Left colon (tissue), 2 donors: ENCODE data around the gene PIERCE2. TPM values are rescaled to one million over a fixed set of nuclear protein-coding genes. Genes with fewer than 3 reads are reported as not detected.
A peak's percentile ranks its signal among the peaks of the same experiment; 100 is the strongest.
"Not testable (repeated sequence)": the region's sequence is repeated elsewhere in the genome, so short reads cannot be mapped to it uniquely, and the experiment has no call there.

Experiments used
- ATAC-seq: fragments of 200-7000 bp; cut with Tn5 transposase; one replicate; pipeline ENCODE4 v1.9.1; 2020; ENCODE audit warnings: mild to moderate bottlenecking, moderate library complexity
- DNase-seq, 2 donors: peaks; one replicate each; pipeline ENCODE4 v3.0.0-alpha.2; 2020
- intact Hi-C, 2 donors: fragments of 100-400 bp; cut with DNase I in 1 of 2; cut with micrococcal nuclease in 1 of 2; formaldehyde crosslinking; loops; one replicate each; pipeline versions ENCODE4 v1.11.2 to v1.14.0; 2022; cut with DNase I, micrococcal nuclease
- long read RNA-seq: library from polyadenylated mRNA; unstranded; transcript quantifications from one replicate; pipeline ENCODE4 v2.0.0, GENCODE V29; 2021
- total RNA-seq, 2 donors: library from RNA; stranded (reverse); fragmentation: NEBNext Ultra II Directional; extraction: Animal tissue kit (Norgen Biotek cat#: 25700); gene quantifications; one replicate each; pipeline ENCODE4 v1.2.1, GENCODE V29; 2021
- donor health status: DM: no; HTN: no; CAD: no.
- donor health status: DM: yes; HTN: yes; CAD: no.

The PIERCE2 gene, protein sequence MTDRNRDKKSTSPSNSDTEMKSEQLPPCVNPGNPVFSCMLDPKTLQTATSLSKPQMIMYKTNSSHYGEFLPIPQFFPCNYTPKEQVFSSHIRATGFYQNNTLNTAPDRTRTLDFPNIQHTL
- total RNA-seq: 1 to 10 TPM; 5.3 to 5.4 TPM
- long read RNA-seq: 0 reads

DNA sequence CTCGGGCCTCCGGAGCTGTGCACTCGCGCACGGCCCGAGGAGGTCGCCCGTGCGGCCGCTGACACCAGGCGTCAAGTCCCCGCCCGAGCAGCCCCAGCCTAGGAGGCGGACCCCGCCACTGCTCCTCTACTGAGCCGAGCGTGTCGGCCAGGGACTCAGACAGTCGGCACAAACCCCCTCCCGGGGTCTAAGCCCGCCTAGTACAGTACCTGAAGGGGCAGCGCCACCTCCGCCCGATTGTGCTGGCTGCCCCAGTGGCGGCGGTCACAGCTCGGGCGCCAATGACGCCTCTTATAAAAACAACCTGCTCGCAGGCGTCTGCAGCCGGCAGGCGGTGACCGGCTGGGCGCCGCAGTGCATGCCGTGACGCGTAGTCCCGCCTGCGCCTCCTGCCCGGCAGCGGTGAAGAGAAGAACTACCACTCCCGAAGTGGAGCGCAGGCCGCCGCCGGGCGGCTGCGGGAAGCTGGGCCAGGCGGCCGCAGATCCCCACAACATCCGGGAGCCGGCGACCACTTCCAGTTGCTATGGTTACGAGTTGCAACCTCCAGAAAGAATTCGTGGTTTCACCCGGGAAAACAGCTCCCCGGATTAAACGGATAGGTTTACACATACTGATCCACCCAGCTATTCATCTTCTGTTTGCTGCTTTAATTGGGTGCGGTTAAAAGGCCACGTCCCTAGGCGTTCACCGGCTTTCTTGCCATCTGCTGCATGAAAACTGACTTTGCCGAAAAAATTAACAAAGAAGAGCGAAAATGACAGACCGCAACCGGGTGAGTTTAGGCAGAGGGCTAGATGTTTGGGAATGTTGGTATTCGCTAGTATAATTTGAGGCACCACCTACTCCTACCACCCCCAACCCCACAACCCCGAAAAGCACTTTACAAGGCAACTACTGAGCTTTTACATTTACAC is at the start of gene PIERCE2, which contains the start of gene CCPG1:
Gene PIERCE2 (plus strand): TSS at position 484 of the 917 bp plus-strand sequence. CDS start 274 bp downstream, at position 758.
Gene CCPG1 (minus strand): TSS at position 348 of the 917 bp plus-strand sequence. CDS start 18,935 bp downstream, outside the sequence.
- intact Hi-C loops: no loop called here
- DNase-seq (peak; percentile 90 to 93), ATAC-seq (peak; percentile 95)

DNA sequence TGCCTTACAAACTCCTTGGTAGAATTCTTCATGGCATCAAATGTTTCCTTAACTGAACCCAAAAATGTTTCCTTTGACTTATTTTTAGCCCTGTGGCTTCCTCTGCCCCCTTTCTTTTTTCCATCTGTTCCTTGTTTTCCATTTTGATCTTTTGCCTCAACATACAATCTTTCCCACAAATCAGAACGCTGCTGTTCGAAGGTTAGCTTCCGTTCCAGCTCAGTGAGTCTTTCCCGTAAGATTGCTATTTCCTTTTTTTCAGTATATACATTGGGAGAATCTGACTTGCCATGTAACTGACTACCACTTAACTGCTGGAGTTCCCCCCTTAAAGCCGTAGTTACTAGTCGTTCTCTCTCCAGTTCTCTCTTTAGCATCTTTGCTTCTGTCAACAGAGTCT is 48.0 kb upstream of the PIERCE2 start:
- intact Hi-C loops: no loop called here

DNA sequence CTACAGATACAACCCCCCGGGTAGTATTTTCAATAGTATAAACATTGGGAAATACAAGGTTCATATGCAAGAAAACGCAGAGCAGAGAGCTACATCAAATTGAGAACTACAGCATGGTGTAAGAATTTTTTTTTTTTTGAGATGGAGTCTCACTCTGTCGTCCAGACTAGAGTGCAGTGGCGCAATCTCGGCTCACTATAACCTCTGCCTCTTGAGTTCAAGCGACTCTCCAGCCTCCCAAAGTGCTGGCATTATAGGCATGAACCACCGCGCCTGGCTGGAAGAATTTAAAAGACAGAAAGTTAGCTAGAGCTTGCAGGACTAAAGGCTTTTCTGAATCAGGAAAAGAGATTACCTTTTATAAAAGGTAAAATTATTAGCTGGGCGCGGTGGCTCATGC is 47.2 kb upstream of the PIERCE2 start:
- ATAC-seq (no peak), DNase-seq (no peak)
- intact Hi-C loops: no loop called here

More for the DNA sequence above, 48.0 kb upstream of the PIERCE2 start:
- DNase-seq (no peak), ATAC-seq (no peak)

DNA sequence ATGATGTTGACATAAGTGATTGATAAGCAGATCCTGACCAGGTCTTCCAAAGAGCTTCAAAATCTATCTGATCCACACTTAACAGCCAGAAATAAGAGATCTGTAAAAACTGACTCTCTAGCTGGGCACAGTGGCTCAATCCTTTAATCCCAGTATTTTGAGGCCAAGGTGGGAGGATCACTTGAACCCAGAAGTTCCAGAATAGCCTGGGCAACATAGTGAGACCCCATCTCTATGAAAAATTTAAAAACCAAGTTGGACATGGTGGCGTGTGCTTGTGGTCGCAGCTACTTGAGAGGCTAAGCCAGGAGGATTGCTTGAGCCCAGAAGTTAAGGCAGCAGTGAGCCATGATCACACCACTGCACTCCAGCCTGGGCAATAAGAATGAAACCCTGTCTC is 45.7 kb upstream of the PIERCE2 start:
- ATAC-seq: no peak

DNA sequence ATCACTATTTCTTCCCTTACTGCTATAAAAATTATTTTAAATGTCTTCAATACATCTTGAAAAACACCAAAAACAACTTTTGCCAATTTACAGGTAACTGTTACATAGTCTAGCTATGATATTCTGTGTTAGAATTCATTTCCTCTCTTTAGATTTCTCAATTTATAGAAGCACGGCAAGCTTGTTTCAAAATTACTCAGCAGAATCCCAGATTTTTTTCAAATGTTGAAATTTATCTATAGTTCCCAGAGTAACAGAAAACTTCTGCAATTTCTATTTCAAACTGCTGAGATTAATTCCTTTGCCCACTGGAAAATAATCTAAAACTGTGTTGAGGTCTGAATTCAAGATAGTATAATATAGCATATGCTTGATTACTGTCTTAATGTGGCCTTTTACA is 41.3 kb upstream of the PIERCE2 start:
- ATAC-seq (no peak), DNase-seq (no peak)
- intact Hi-C loops: no loop called here

More for the DNA sequence above, 45.7 kb upstream of the PIERCE2 start:
- intact Hi-C loops: no loop called here
- DNase-seq: no peak

DNA sequence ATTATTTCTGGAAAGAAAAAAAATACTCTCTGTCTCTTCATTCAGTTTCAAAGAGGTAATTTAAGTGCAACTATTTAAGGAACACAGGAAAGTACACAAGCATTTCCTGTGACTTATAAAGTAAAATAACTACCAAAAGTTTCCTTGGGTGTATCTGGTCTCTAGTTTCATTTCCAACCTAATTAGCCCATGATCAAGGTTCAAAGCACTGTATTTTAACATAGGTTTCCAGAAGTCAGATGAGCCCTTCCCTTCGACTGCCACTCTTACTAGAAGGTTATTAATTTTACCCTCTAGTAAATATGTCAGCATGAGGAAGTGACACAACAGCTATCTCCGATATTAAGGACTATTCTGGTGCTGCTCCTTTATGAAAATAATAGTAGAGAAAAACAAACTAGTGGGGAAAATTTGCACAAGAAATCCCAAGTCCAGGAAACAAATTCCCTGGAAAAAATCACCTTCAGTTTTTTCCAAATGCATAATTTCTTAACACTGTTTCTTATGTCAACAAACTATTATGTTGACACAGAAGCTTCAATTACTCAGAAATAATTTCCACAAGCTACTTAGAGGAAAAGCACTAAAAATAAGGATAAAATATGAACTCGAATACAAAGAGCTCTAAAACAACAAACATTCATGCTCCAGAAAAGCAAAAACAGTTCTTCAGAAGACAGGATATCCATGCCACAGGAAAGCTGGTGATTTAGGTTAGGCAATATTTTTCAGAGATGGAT is 35.4 kb upstream of the PIERCE2 start:
- DNase-seq (no peak), ATAC-seq (peak; percentile 48)
- intact Hi-C loops: no loop called here

DNA sequence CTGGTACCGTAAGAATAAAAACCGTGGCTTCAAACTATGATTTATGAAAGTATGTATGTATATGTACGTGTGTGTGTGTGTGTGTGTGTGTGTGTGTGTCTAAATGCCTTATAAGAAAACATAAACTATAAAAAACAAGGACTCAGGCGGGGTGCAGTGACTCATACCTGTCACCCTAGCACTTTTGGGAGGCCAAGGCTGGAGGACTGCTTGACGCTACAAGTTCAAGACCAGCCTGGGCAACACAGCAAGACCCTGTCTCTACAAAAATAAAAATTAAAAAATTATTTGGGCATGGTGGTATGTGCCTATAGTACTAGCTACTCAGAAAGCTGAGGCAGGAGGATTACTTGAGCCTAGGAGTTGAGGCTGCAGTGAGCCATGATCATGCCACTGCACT is 29.2 kb upstream of the PIERCE2 start:
- ATAC-seq: no peak
- intact Hi-C loops: no loop called here
- DNase-seq: no peak

DNA sequence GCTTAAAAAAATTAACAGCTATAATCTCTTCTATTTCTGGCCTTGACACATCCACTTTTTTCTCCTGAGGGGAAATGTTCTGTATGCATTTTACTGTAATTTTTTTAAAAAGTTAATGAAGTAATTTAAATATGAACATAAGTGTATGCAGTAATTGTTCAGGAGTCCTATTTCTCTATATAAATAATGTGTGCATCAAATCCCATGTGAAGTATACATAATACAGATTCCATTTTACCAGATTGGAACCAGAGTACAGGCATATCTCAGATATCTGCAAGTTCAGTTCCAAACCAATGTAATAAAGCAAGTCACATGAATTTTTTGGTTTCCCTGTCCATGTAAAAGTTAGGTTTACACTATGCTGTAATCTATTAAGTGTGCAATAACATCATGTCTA is 26.7 kb upstream of the PIERCE2 start:
- DNase-seq: no peak
- intact Hi-C loops: no loop called here
- ATAC-seq: no peak

DNA sequence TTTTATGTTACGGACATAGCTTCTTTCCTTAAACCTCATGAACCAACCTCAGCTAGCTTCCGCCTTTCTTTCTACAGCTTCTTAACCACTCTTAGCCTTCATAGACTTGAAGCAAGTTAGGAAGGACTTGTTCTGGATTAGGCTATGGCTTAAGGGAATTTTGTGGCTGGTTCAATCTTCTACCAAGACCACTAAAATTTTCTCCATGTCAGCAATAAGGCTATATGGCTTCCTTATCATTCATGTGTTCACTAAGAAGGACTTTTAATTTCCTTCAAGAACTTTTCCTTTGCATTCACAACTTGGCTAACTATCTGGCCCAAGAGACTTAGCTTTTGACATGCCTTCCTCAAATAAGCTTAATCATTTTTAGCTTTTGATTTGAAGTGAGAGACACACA is 24.6 kb upstream of the PIERCE2 start:
- ATAC-seq (no peak), DNase-seq (no peak)
- intact Hi-C loops: no loop called here

DNA sequence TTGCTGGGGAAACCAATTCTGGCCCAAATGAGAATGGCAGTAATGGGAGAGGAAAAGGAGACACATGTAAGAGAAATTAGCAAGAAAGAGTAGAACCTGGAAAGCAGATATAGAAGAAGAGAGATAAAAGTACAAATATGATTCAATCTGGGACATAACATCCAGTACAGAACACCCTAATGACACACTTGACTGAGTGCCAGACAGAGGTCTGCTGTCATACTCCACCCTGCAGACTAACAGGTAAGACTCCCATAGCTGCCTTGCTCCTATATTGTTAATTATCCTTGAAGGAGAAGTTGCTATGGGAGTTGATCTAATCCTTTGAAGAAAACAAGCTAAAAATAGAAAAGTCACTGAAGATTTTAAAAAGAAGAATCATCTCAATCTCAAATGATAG is 21.3 kb upstream of the PIERCE2 start:
- intact Hi-C loops: no loop called here
- ATAC-seq (no peak), DNase-seq (no peak)

DNA sequence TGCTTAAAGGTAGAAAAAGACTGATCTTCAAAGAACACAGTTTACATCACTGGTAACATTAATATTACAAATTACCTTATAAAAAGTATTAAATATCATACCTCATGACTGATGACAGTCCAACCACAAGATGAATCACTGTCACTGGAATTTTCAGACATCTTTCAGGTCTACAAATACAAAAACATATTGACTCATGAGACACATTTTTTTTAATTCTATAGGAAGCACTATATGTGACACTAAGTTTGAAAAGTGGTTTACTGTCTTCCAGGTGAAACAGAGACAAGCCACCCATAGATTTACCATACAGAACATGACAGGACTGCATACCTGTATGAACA is 19.1 kb upstream of the PIERCE2 start:
- intact Hi-C loops: no loop called here
- no peak for DNase-seq
- ATAC-seq: no peak

DNA sequence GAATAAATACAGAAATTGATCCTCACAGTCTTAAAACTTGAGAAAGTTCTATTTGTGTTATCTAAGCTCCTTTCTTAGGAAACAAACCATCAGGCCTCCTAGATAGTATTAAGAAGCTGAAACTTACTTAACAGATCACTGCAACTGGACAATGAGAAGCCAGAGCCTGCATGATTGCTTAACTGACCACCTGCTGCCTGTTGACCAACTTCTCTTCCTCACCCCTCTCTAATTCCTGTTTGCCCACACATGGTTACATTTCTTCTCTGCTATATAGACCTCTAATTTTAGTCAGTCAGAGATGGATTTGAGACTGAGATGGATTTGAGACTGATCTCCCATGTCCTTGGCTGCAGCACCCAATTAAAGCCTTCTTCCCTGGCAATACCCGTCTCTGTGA is 13.6 kb upstream of the PIERCE2 start:
- intact Hi-C loops: no loop called here
- ATAC-seq (no peak), DNase-seq (no peak)

DNA sequence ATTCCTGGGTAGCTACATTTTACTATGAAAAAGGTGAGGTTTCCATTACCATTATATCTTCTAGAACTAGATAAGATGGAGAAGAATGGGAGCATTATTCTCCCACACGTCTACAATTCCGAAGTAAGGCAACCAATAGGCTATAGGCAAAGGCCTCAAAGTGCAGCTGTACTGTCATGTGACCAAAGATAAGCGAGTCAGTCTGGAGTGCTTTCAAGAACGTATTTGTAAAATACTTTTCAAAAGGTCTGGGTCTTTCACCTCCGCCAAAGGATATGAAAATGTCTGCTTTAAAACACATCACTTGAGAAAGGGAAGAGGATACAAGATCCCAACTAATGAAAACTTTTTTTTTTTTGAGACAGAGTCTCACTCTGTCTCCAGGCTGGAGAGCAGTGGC is 10.1 kb upstream of the PIERCE2 start:
- DNase-seq: no peak
- intact Hi-C loops: no loop called here
- ATAC-seq: no peak

DNA sequence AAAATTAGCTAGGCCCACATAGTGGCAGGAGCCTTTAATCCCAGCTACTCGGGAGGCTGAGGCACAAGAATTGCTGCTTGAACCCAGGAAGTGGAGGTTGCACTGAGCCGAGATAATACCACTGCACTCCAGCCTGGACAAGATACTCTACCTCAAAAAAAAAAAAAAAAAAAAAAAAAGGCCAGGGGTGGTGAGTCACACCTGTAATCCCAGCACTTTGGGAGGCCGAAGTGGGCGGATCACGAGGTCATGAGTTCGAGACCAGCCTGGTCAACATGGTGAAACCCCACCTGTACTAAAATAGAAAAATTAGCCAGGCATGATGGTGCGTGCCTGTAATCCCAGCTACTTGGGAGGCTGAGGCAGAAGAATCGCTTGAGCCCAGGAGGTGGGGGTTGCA is 8.2 kb upstream of the PIERCE2 start:
- intact Hi-C loops, ATAC-seq, DNase-seq: not testable (repeated sequence)

DNA sequence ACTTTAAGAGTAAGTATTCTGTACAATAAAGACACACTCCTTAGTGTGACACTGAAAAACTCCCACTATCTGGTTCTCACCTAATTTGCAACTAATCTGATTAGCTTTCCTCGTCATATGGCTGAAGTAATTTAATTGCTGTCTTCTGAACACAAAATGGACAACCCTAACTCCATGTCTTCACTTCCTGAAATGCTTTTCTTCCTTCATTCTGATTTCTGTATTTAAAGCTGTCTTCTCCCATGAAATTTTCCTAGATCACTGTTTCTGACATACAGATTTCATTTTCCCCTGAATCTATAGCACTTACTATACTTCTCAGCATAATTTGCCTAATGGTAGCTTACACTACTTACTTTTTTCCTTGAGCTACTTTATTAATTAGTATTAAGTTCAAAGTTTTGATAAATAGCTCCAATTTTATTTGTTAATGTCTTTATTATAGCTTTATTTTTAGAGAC is 6.5 kb upstream of the PIERCE2 start:
- DNase-seq (no peak), ATAC-seq (no peak)
- intact Hi-C loops: no loop called here

DNA sequence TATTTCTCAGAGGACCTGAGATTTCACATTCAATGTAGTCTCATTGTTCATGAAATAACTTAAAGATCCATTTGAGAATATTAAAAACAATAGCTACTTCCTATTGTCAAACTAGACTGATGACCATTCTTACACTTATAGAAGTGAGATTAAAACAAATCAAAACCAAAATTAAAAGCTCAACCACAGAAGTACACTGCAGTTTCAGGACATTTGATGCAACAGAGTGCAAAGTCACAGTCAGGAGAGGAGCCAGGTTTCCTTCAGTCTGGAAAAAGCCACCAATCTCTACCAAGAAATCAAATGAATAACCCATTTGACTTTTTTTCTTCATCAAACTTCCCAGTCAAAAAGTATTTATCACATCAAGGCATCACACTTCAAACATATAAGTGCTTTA is 5.6 kb upstream of the PIERCE2 start:
- ATAC-seq (no peak), DNase-seq (no peak)
- intact Hi-C loops: no loop called here

DNA sequence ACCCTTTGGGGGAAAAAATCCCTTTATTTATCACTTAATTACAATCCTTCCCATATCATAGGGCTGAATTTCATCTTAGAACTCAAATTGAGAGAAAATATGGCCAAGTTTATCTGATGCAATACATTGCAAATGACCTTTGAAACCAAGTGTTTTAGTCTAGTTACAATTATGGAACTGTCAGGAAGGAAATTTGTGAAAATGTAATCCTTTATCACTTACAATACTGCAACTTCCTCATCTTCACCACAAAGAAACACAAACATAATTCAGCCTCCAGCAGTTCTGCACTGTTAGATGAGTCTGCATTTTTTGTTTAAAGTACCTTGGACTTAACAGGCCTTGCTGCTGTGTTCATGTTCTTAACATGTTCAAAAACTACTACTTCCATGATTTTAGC is 4.8 kb upstream of the PIERCE2 start:
- intact Hi-C loops: no loop called here
- peak; percentile 16 for ATAC-seq
- no peak for DNase-seq

DNA sequence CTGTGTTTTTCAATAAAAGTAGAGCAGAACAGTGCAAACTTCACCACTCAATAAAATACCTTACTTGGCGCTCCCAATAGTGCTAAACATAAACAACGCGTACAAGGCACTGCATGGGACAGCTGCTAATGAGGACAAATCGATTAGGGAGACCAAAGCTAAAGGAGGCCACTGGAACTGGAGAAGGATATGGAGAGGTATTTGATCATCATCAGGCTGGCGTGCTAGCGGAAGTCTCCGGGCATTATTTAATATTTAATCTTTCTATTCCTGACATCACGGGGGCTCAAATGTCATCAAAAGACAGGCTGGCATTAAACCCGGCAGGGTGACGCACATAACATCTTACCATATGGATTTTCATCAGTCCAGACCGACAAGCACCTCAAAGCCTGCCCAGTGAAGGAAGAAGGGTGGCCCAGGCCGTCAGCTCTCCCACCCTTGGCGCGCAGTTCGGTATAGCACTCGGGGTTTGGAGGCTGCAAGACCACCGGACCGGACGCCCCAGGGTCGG is 740 bp upstream of the PIERCE2 start:
- DNase-seq: no peak
- intact Hi-C loops: no loop called here
- ATAC-seq: no peak

DNA sequence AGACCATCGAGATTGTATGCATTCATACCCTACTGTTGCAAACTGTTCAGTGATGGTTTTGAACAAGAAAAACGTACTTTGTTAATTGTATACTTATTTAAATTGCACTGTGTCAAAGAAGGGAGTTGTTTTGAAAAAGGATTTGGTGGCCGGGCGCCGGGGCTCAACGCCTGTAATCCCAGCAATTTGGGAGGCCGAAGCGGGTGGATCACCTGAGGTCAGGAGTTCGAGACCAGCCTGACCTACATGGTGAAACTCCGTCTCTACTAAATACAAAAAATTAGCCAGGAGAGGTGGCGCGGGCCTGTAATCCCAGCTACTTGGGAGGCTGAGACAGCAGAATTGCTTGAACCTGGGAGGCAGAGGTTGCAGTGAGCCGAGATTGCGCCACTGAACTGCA is 681 bp downstream of the PIERCE2 start:
- ATAC-seq, intact Hi-C loops: not testable (repeated sequence)
- peak in 1 of 2 donors; percentile 13 for DNase-seq
